ENCODE data around the gene SLC26A5. TPM values are rescaled to one million over a fixed set of nuclear protein-coding genes. Genes with fewer than 3 reads are reported as not detected.

Gene SLC26A5
- total and polyA plus RNA-seq, 10 of the 15 experiments (the other 5 are each of a cell fraction or from before 2014, with no cell fraction given): 0.03 TPM; not detected in 9

DNA sequence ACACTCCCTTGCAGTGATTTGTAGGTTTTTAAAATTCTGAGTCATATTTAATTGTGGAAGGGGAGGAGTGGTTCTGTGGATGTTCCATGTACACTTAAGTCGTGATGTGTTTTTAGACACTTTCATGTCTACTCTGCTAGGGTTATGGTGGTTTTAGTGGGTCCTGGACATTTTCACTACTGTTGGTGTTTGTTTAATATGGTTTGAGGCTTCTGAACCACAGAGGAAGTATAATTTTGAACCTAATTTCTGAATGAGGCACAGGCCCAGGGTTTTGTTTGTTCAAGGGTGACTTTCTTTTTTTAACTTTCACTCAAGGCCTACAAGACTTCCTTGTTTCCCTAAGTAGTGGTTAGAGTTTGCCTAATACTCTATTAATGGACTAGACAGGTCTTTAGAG is 13.3 kb downstream of the SLC26A5 start:
- ChIA-PET POLR2A (interaction anchor here (0.6 kb wide), 1 partner anchor 438 kb away, joined by 10 read pairs; no protein-coding TSS in a partner anchor), CTCF (no interaction called here), SMC1A (ENCODE audit: uncharacterized antibody, unreplicated experiment) (interaction anchor here (0.5 to 1.2 kb wide), 2 partner anchors 14 to 27 kb away, joined by 3 to 4 read pairs; no protein-coding TSS in a partner anchor), RAD21 (ENCODE audit: unreplicated experiment) (no interaction called here)
- H3K27me3 ChIP-seq (replicated peaks in 1 of 2; ENCODE audit: control insufficient read depth in 2 of 2, insufficient read depth in 2 of 2, low read length in 1 of 2): no peaks in the 10 kb centered on the region
- H3K4me3 ChIP-seq: no peak overlapping the region
- H3K79me2 ChIP-seq (ENCODE audit: control insufficient read depth, insufficient read depth, low read length): no peaks in the 10 kb centered on the region
- H3K9ac ChIP-seq (ENCODE audit: control insufficient read depth, insufficient read depth, low read length): no peak overlapping the region
- 0 out of 2 replicates have a peak, but pooled peaks cover 3% of the 10 kb centered on the region for H3K4me1 ChIP-seq (ENCODE audit: control insufficient read depth, insufficient read depth, low read length)
- 0% methylated on average over 1 of the region's 1 CpG for WGBS (ENCODE audit: insufficient coverage, insufficient replicate concordance, low lambda C conversion rate, missing lambda C conversion rate)
- BruUV-seq (replicated peaks): no TSS peak
- no peak overlapping the region for H3K27ac ChIP-seq (ENCODE audit: control insufficient read depth, insufficient read depth)
- TF ChIP-seq MEF2A (IDR thresholded peaks at IDR 0.05; ENCODE audit: insufficient read depth, low read depth, low read length) (peak; percentile 51; the same call in 1 of the 2 replicates), NRF1 (conservative IDR thresholded peaks at IDR 0.05; ENCODE audit: low read depth, low read length) (no peak), RAD51 (IDR thresholded peaks at IDR 0.05) (no peak), NFIC (IDR thresholded peaks at IDR 0.05; ENCODE audit: low read depth, low read length) (peak; percentile 52), RUNX3 (IDR thresholded peaks at IDR 0.05; ENCODE audit: low read length) (peak; percentile 92), SMAD5 (IDR thresholded peaks at IDR 0.05; ENCODE audit: low read depth) (no peak), KAT2A (conservative IDR thresholded peaks at IDR 0.05; ENCODE audit: control insufficient read depth, low read depth, low read length) (no peak)
- TF ChIP-seq, protein P1, sequence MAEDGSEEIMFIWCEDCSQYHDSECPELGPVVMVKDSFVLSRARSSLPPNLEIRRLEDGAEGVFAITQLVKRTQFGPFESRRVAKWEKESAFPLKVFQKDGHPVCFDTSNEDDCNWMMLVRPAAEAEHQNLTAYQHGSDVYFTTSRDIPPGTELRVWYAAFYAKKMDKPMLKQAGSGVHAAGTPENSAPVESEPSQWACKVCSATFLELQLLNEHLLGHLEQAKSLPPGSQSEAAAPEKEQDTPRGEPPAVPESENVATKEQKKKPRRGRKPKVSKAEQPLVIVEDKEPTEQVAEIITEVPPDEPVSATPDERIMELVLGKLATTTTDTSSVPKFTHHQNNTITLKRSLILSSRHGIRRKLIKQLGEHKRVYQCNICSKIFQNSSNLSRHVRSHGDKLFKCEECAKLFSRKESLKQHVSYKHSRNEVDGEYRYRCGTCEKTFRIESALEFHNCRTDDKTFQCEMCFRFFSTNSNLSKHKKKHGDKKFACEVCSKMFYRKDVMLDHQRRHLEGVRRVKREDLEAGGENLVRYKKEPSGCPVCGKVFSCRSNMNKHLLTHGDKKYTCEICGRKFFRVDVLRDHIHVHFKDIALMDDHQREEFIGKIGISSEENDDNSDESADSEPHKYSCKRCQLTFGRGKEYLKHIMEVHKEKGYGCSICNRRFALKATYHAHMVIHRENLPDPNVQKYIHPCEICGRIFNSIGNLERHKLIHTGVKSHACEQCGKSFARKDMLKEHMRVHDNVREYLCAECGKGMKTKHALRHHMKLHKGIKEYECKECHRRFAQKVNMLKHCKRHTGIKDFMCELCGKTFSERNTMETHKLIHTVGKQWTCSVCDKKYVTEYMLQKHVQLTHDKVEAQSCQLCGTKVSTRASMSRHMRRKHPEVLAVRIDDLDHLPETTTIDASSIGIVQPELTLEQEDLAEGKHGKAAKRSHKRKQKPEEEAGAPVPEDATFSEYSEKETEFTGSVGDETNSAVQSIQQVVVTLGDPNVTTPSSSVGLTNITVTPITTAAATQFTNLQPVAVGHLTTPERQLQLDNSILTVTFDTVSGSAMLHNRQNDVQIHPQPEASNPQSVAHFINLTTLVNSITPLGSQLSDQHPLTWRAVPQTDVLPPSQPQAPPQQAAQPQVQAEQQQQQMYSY (CRISPR knock-in tag; IDR thresholded peaks at IDR 0.05): no peak
- TF ChIP-seq, protein P2, sequence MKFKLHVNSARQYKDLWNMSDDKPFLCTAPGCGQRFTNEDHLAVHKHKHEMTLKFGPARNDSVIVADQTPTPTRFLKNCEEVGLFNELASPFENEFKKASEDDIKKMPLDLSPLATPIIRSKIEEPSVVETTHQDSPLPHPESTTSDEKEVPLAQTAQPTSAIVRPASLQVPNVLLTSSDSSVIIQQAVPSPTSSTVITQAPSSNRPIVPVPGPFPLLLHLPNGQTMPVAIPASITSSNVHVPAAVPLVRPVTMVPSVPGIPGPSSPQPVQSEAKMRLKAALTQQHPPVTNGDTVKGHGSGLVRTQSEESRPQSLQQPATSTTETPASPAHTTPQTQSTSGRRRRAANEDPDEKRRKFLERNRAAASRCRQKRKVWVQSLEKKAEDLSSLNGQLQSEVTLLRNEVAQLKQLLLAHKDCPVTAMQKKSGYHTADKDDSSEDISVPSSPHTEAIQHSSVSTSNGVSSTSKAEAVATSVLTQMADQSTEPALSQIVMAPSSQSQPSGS (IDR thresholded peaks at IDR 0.05; ENCODE audit: low read length): peak; percentile 52; the same call in 1 of the 2 replicates
- ATAC-seq: peak; percentile 42; the same call in 2 of the 3 replicates
- no peak overlapping the region for H2AFZ ChIP-seq (ENCODE audit: control insufficient read depth, low read depth, low read length)
- no peak overlapping the region for H3K4me2 ChIP-seq (ENCODE audit: control insufficient read depth, insufficient read depth)
- peak; percentile 80 for FAIRE-seq
- no peaks in the 10 kb centered on the region for H3K36me3 ChIP-seq (ENCODE audit: control insufficient read depth in 2 of 2, insufficient read depth in 2 of 2, low read length in 1 of 2)
- H3K9me3 ChIP-seq (replicated peaks; ENCODE audit: control insufficient read depth, insufficient read depth, low read length): no peaks in the 10 kb centered on the region; the same call in 2 of the 3 replicates
- peak; percentile 12 for DNase-seq (ENCODE audit: low read depth, low spot score)
- intact Hi-C loops (cut with micrococcal nuclease; ENCODE audit: unreplicated experiment) (no loop called here), in situ Hi-C loops (cut with MboI) (no loop called here)
- H4K20me1 ChIP-seq (ENCODE audit: control insufficient read depth, insufficient read depth): no peaks in the 10 kb centered on the region

All from GM12878 (cell line).